ENCODE measurements around the gene SLC6A20. TPM values are rescaled to one million over a fixed set of nuclear protein-coding genes. Genes with fewer than 3 reads are reported as not detected.

The SLC6A20 gene
- total RNA-seq, 1 experiment from 2014 or later: 0.89 TPM

DNA sequence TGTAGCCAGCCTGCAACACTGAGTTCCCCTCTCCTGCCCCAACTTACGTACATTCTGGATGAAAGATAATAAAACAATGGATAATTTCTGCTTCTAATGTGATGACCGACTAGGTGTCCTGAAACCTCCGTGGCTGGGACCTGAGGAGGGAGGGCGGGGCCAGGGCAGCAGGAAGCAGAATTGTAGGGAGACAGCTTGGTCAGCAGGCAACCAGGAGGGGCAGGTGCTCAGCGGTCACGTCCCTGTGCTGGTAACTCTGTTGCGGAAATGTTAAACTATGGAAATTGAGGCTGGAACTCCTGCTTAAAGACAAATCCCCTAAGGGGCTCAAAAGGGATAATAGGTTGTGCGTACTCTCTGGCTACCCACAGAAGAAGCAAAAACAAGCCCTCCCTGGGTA, 30.4 kb downstream of the SLC6A20 start:
- Histone ChIP-seq H3K4me3 (replicated peaks in 1 of 2; ENCODE audit: low read depth in 1 of 2, low read length in 2 of 2) (no peak overlapping the region), H3K79me2 (ENCODE audit: insufficient read depth, low read length) (no peaks in the 10 kb centered on the region), H3K4me1 (ENCODE audit: control insufficient read depth in 1 of 2, insufficient read depth in 2 of 2, low read length in 2 of 2) (peaks cover 9 to 15% of the 10 kb centered on the region in 2 experiments; a peak in 3 of 4 replicates), H3K9me3 (ENCODE audit: control insufficient read depth in 1 of 2, insufficient read depth in 1 of 2, low read depth in 1 of 2, low read length in 2 of 2) (no peaks in the 10 kb centered on the region), H3K9ac (ENCODE audit: low read length) (no peak overlapping the region), H3K36me3 (ENCODE audit: control insufficient read depth in 1 of 2, insufficient read depth in 2 of 2, low read length in 2 of 2) (no peaks in the 10 kb centered on the region), H2AFZ (ENCODE audit: low read depth, low read length, poor library complexity, severe bottlenecking) (no peak overlapping the region), H3K9me2 (ENCODE audit: insufficient read depth) (no peaks in the 10 kb centered on the region), H3K27ac (ENCODE audit: low read depth, low read length) (no peak overlapping the region), H3K4me2 (ENCODE audit: low read length) (no peak overlapping the region), H4K20me1 (ENCODE audit: insufficient read depth) (no peaks in the 10 kb centered on the region), H3K27me3 (ENCODE audit: insufficient read depth, low read length) (no peaks in the 10 kb centered on the region)
- no peak for ATAC-seq
- POLR2A ChIA-PET: no interaction called here
- RAD21 ChIA-PET (ENCODE audit: low non-redundant PET in 1 of 2, low total read pairs in 2 of 2, uncharacterized antibody in 2 of 2, unreplicated experiment in 2 of 2): no interaction called here
- no peak for DNase-seq (ENCODE audit: low read depth, low spot score)
- intact Hi-C loops (cut with micrococcal nuclease): loop anchor here (10.0 kb wide), 1 partner anchor 609 kb away; the partner anchor contains the start of gene CCR5
- CTCF ChIA-PET: no interaction called here
- TF ChIP-seq EZH2phosphoT487 (IDR thresholded peaks at IDR 0.05; ENCODE audit: borderline replicate concordance) (no peak), SP1 (IDR thresholded peaks at IDR 0.05; ENCODE audit: low read depth) (no peak), YY1 (IDR thresholded peaks at IDR 0.05; ENCODE audit: extremely low read depth, insufficient replicate concordance, low read depth, low read length) (no peak), CBX3 (IDR thresholded peaks at IDR 0.05; ENCODE audit: low read depth) (no peak), ZFX (IDR thresholded peaks at IDR 0.05) (no peak), SIN3A (IDR thresholded peaks at IDR 0.05; ENCODE audit: low read depth) (no peak)
- TF ChIP-seq, protein P1, sequence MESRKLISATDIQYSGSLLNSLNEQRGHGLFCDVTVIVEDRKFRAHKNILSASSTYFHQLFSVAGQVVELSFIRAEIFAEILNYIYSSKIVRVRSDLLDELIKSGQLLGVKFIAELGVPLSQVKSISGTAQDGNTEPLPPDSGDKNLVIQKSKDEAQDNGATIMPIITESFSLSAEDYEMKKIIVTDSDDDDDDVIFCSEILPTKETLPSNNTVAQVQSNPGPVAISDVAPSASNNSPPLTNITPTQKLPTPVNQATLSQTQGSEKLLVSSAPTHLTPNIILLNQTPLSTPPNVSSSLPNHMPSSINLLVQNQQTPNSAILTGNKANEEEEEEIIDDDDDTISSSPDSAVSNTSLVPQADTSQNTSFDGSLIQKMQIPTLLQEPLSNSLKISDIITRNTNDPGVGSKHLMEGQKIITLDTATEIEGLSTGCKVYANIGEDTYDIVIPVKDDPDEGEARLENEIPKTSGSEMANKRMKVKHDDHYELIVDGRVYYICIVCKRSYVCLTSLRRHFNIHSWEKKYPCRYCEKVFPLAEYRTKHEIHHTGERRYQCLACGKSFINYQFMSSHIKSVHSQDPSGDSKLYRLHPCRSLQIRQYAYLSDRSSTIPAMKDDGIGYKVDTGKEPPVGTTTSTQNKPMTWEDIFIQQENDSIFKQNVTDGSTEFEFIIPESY (IDR thresholded peaks at IDR 0.05; ENCODE audit: extremely low read depth, insufficient replicate concordance, low read length): no peak
- BruUV-seq (replicated peaks): no TSS peak

- no peak overlapping the region for H3K4me3 ChIP-seq (replicated peaks in 1 of 2; ENCODE audit: low read depth in 1 of 2, low read length in 2 of 2)
- no peak overlapping the region for H3K9ac ChIP-seq (ENCODE audit: low read length)
- H4K20me1 ChIP-seq (ENCODE audit: insufficient read depth): no peaks in the 10 kb centered on the region
- H3K9me3 ChIP-seq (ENCODE audit: control insufficient read depth in 1 of 2, insufficient read depth in 1 of 2, low read depth in 1 of 2, low read length in 2 of 2): no peaks in the 10 kb centered on the region
- H3K27ac ChIP-seq (ENCODE audit: low read depth, low read length): no peak overlapping the region
- ATAC-seq: no peak
- H3K36me3 ChIP-seq (ENCODE audit: control insufficient read depth in 1 of 2, insufficient read depth in 2 of 2, low read length in 2 of 2): no peaks in the 10 kb centered on the region
- POLR2A ChIA-PET: no interaction called here
- no peak overlapping the region for H2AFZ ChIP-seq (ENCODE audit: low read depth, low read length, poor library complexity, severe bottlenecking)
- no peak for DNase-seq (ENCODE audit: low read depth, low spot score)
- no peaks in the 10 kb centered on the region for H3K27me3 ChIP-seq (ENCODE audit: insufficient read depth, low read length)
- BruUV-seq (replicated peaks): no TSS peak
- no peak overlapping the region for H3K4me2 ChIP-seq (ENCODE audit: low read length)
- RAD21 ChIA-PET (ENCODE audit: low non-redundant PET in 1 of 2, low total read pairs in 2 of 2, uncharacterized antibody in 2 of 2, unreplicated experiment in 2 of 2): no interaction called here
- H3K9me2 ChIP-seq (ENCODE audit: insufficient read depth): no peaks in the 10 kb centered on the region
- CTCF ChIA-PET: no interaction called here
- intact Hi-C loops (cut with micrococcal nuclease): loop anchor here (10.0 kb wide), 1 partner anchor 609 kb away; the partner anchor contains the start of gene CCR5
- H3K4me1 ChIP-seq (ENCODE audit: control insufficient read depth in 1 of 2, insufficient read depth in 2 of 2, low read length in 2 of 2): peaks cover 10 to 18% of the 10 kb centered on the region in 2 experiments; a peak in 3 of 4 replicates
- no peaks in the 10 kb centered on the region for H3K79me2 ChIP-seq (ENCODE audit: insufficient read depth, low read length)
- TF ChIP-seq TCF7L2 (IDR thresholded peaks at IDR 0.05; ENCODE audit: borderline replicate concordance, extremely low read depth, insufficient read depth, insufficient read length) (no peak), EGR1 (IDR thresholded peaks at IDR 0.05; ENCODE audit: low read depth) (no peak), CBX3 (IDR thresholded peaks at IDR 0.05; ENCODE audit: low read depth) (no peak), FOSL1 (IDR thresholded peaks at IDR 0.05; ENCODE audit: low read depth) (no peak), SP1 (IDR thresholded peaks at IDR 0.05; ENCODE audit: low read depth) (no peak), JUND (IDR thresholded peaks at IDR 0.05) (no peak)
- TF ChIP-seq, protein P2, sequence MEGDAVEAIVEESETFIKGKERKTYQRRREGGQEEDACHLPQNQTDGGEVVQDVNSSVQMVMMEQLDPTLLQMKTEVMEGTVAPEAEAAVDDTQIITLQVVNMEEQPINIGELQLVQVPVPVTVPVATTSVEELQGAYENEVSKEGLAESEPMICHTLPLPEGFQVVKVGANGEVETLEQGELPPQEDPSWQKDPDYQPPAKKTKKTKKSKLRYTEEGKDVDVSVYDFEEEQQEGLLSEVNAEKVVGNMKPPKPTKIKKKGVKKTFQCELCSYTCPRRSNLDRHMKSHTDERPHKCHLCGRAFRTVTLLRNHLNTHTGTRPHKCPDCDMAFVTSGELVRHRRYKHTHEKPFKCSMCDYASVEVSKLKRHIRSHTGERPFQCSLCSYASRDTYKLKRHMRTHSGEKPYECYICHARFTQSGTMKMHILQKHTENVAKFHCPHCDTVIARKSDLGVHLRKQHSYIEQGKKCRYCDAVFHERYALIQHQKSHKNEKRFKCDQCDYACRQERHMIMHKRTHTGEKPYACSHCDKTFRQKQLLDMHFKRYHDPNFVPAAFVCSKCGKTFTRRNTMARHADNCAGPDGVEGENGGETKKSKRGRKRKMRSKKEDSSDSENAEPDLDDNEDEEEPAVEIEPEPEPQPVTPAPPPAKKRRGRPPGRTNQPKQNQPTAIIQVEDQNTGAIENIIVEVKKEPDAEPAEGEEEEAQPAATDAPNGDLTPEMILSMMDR (IDR thresholded peaks at IDR 0.05 in 2 of 3, conservative IDR thresholded peaks at IDR 0.05 in 1 of 3; ENCODE audit: borderline replicate concordance in 1 of 3, insufficient read depth in 1 of 3, low read depth in 2 of 3, low read length in 2 of 3): no peak
- TF ChIP-seq, protein P3, sequence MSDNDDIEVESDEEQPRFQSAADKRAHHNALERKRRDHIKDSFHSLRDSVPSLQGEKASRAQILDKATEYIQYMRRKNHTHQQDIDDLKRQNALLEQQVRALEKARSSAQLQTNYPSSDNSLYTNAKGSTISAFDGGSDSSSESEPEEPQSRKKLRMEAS (IDR thresholded peaks at IDR 0.05): no peak
- TF ChIP-seq, protein P1 (IDR thresholded peaks at IDR 0.05; ENCODE audit: extremely low read depth, insufficient replicate concordance, low read length): no peak
Measured at GRCh38 chr3:45765266-45765851, 31.0 kb downstream of the SLC6A20 start.
